WERI-Rb-1 (cell line): ENCODE data around the gene IFFO2.

Source experiments
- DNase-seq: peaks from one replicate; pipeline ENCODE4 v3.0.0-alpha.2; 2020
- H3K27ac ChIP-seq: fragments of 250-450 bp; sonication (Bioruptor Pico); 2 replicates; pipeline ENCODE4 v1.5.1; 2020; ENCODE audit warnings: mild to moderate bottlenecking, moderate library complexity
- H3K27me3 ChIP-seq: fragments of 250-450 bp; sonication (Bioruptor Pico); 2 replicates; pipeline ENCODE4 v1.5.1; 2021; ENCODE audit warnings: mild to moderate bottlenecking, low read depth, moderate library complexity; ENCODE audit not compliant: insufficient read depth, severe bottlenecking
- H3K36me3 ChIP-seq: fragments of 250-450 bp; sonication (Bioruptor Pico); 2 replicates; pipeline ENCODE4 v1.5.1; 2020; ENCODE audit warnings: mild to moderate bottlenecking, moderate library complexity
- H3K4me3 ChIP-seq: 2 replicates; pipeline ENCODE4 v1.5.1; 2011; ENCODE audit warnings: low read depth, mild to moderate bottlenecking, control low read depth, low read length
- H3K9me3 ChIP-seq: fragments of 250-450 bp; sonication (Bioruptor Pico); 2 replicates; pipeline ENCODE4 v1.5.1; 2021; ENCODE audit warnings: mild to moderate bottlenecking, moderate library complexity; ENCODE audit not compliant: severe bottlenecking
- CTCF ChIP-seq: IDR thresholded peaks from 2 replicates; pipeline ENCODE4 v1.5.1; 2011; ENCODE audit warnings: low read depth, mild to moderate bottlenecking, control low read depth, inconsistent platforms, low read length

IFFO2 gene

GRCh38 chr1:18918417-18918816 lies 38.1 kb downstream of the IFFO2 start:
- H3K9me3 ChIP-seq, result no peaks in the 10 kb centered on the region
- peak overlapping the region; percentile 89 for H3K27ac ChIP-seq
- H3K27me3 ChIP-seq, result no peaks in the 10 kb centered on the region
- no peak overlapping the region for H3K4me3 ChIP-seq
- DNase-seq, result no peak
- peak; percentile 46 for TF ChIP-seq CTCF
- H3K36me3 ChIP-seq, result peaks cover 23% of the 10 kb centered on the region

GRCh38 chr1:18917071-18917799 lies 39.2 kb downstream of the IFFO2 start:
- Histone ChIP-seq H3K27me3 (no peaks in the 10 kb centered on the region), H3K9me3 (no peaks in the 10 kb centered on the region), H3K36me3 (peaks cover 33% of the 10 kb centered on the region), H3K4me3 (no peak overlapping the region), H3K27ac (no peak overlapping the region; the same call in 1 of the 2 replicates)
- TF ChIP-seq CTCF, result no peak
- no peak for DNase-seq

- no peaks in the 10 kb centered on the region for H3K27me3 ChIP-seq
- DNase-seq, result no peak
- no peak for TF ChIP-seq CTCF
- no peak overlapping the region for H3K4me3 ChIP-seq
- H3K9me3 ChIP-seq, result no peaks in the 10 kb centered on the region
- H3K36me3 ChIP-seq, result peaks cover 50% of the 10 kb centered on the region
- no peak overlapping the region for H3K27ac ChIP-seq
These were observed 41.1 kb downstream of the IFFO2 start for GRCh38 chr1:18915341-18915740.

GRCh38 chr1:18913065-18913835 lies 43.2 kb downstream of the IFFO2 start:
- Histone ChIP-seq H3K9me3 (no peaks in the 10 kb centered on the region), H3K27ac (peak overlapping the region; percentile 59)

GRCh38 chr1:18912550-18912949 lies 43.9 kb downstream of the IFFO2 start:
- Histone ChIP-seq H3K9me3 (no peaks in the 10 kb centered on the region), H3K36me3 (peaks cover 69% of the 10 kb centered on the region), H3K27me3 (no peaks in the 10 kb centered on the region), H3K27ac (no peak overlapping the region), H3K4me3 (no peak overlapping the region)
- no peak for DNase-seq
- TF ChIP-seq CTCF, result no peak

More at GRCh38 chr1:18913065-18913835, 43.2 kb downstream of the IFFO2 start:
- DNase-seq, result peak; percentile 91
- Histone ChIP-seq H3K36me3 (peaks cover 68% of the 10 kb centered on the region), H3K4me3 (no peak overlapping the region), H3K27me3 (no peaks in the 10 kb centered on the region)
- TF ChIP-seq CTCF, result peak; percentile 99
